Epithelial cell of prostate (primary cell): ENCODE results near the gene BCL2L13.
"Not testable (repeated sequence)": the region's sequence is repeated elsewhere in the genome, so short reads cannot be mapped to it uniquely, and the experiment has no call there.

Experiments
- DNase-seq: peaks from one replicate; pipeline ENCODE4 v3.0.0-alpha.2; 2011; ENCODE audit warnings: low read depth, low spot score
- H3K27ac ChIP-seq: fragments of 450-650 bp; 2 replicates; pipeline ENCODE4 v1.5.1; 2017; ENCODE audit warnings: mild to moderate bottlenecking

BCL2L13 gene

DNA sequence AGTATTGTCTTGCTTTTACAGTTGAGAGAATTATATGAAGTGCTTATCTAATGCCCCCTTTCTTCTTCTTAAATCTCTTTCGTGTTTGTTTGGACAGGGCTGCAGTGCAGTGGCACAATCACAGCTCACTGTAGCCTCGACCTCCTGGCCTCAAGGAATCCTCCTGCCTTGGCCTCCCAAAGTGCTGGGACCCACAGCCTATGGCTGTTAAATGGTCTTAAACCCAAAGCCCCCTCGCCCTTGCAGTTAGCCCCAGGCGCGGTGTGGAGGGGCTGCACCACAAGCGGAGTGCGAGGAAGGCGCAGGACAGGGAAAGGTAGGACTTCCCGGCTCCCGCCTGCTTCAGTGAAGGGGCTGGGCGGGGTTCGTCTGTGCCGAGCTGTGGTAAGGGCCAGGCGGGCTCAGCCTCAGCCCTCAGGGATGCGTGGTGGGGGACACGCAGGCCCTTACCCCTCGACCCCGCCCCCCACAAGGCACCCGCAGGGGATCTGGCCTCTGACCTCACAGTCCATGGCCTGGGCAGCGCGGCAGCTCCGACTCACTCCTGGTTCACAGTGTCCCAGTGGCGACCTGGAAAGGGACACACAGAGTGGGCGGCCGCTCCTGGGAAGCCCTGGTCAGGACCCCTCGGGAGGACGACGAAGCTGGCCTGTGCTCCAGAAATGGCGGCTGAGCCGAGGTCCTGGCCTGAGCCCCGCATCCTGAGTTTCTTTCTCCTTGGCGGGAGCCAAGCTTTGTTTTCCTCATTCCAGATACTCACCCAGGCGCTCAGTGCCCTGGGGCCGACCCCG lies 111.2 kb downstream of the BCL2L13 start:
- H3K27ac ChIP-seq = no peak overlapping the region
- DNase-seq = no peak

DNA sequence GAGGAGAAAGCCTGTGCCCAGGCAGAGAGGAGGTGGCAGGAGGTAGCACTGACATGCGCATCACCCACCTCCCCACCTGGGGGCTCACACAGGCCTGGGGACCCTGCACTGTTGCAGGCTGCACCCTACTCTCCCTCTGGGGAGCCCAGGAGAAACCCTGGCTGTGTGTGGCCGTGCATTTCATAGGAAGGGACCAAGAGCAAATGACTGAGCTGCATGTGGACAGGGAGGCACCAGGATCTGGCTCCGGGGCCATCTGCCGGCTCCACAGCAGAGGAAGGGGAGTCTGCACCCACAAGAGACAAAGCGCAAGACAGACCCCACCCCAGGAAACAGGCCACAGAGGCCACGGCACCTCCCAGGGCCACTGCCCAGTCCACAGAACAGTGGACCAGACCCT lies 113.0 kb downstream of the BCL2L13 start:
- no peak for DNase-seq
- no peak overlapping the region for H3K27ac ChIP-seq

DNA sequence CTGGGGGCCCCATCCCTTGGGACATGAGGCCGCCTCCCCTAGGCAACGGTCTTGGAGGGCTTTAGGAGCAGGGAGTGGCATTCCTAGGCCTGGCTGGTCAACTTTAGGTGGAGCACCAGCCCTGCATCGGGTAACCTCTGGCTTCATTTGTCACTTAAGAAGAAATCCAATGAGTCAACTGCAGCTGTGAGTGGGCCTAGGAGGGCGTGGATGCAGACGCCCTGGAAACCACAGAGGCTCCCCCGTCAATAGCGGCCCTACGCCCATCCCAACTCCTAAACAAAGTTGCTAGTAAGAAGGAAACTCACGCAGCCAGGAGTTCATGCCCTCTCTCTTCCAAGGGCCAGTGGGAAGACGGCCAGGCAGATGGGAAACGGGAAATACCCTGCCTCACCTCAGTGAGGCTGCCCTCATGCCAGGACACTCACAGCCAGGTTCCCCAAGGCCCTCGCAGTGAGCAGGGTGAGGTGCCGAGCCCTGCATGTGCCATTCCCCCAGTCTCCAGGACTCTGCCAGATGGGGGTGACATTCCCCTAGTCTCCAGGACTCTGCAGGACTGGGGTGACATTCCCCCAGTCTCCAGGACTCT lies 114.9 kb downstream of the BCL2L13 start:
- no peak overlapping the region for H3K27ac ChIP-seq
- DNase-seq = no peak

DNA sequence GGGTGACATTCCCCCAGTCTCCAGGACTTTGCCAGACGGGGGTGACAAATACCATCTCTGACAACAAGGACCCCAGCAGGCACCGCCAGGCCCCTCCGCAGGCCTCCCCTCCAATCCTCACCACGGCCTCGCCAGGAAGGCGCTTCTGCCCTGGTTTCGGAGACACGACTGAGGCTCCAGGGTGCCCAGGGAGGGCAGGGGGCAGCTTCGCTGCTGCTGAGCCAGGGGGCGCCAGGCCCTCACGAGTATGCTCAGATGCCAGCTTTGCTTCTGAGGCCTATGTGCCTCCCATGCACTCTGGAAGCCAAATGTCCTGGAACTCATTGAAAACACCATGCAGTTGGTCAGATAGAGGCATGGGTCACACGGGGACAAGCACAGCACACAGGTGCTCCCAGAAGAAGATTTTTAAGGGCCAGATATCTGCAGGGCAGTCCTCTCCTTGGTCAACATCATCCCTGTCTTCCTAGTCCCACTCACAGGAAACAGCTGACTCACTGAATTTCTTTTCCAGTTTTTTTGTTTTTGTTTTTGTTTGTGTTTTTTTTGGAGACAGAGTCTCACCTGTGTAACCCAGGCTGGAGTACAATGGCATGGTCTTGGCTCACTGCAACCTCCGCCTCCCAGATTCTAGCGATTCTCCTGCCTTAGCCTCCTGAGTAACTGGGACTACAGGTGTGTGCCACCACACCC lies 115.8 kb downstream of the BCL2L13 start:
- H3K27ac ChIP-seq = no peak overlapping the region
- DNase-seq = no peak

DNA sequence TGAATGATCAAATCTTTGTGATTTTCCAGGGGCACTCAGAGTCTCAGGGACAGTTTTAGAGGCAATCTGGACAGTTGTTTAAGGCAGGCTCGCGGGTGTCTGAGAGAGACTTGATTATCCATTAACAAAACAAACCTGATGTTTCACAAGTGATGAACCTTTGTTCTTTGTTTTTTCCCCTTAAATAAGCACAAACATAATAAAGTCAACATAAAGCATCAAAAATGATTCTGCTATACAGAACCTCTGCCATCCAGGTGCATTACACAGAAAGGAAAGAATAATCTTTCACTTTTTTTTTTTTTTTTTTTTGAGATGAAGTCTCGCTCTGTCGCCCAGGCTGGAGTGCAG lies 122.6 kb downstream of the BCL2L13 start:
- DNase-seq = no peak
- no peak overlapping the region for H3K27ac ChIP-seq

DNA sequence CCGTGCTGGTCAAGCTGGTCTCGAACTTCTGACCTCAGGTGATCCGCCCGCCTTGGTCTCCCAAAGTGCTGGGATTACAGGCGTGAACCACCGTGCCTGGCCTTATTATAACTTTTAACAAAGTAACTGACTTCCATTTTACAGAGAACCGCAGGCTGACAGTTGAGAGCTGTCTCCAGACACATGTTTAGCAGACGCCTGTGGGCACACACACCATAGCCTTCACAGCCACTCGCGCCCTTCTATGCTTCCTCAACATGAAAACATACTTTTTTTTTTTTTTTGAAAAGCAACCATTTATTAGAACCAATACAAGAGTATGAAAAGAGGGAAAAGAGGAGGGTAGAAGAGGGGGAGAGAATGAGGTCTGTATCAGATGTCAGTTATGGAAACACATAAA lies 124.9 kb downstream of the BCL2L13 start:
- DNase-seq, H3K27ac ChIP-seq: not testable (repeated sequence)

DNA sequence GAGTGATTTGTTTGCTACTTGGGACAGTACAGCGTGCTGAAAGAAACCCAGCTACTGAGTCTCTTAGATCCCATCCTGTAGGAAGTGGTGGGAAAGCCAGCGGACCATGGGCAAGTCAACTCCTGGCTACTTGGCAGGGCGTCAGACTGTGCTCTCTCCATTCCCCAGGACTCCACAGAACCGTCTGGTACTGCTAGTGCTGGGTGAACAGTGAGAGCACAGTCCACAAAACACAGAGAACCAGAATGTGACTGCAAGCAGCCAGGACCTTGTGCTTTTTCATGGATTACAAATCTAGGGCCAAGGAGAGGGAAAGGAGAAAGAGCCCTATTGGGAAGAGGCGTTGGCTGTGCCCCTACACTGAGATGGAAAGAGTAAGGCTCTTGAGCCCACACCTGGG lies 125.5 kb downstream of the BCL2L13 start:
- DNase-seq = no peak
- H3K27ac ChIP-seq = no peak overlapping the region

DNA sequence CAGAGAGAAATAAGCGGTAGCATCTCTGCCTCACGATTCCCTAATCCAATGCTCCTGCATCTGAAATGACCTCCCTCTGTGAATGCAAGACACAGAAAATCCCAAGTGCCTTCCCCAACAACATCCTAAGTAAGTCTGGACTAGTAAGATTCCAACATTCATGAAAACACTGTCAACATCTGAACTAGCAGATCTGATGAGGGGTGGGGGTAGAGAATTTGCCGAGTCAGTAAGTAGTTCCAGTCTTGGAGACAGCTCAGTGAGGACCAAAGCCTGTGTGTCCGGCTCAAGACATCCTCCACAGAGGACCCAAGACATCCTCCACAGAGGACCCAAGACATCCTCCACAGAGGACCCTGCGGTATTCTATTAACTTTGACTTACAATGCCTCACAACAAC lies 126.3 kb downstream of the BCL2L13 start:
- not testable (repeated sequence) for DNase-seq, H3K27ac ChIP-seq

DNA sequence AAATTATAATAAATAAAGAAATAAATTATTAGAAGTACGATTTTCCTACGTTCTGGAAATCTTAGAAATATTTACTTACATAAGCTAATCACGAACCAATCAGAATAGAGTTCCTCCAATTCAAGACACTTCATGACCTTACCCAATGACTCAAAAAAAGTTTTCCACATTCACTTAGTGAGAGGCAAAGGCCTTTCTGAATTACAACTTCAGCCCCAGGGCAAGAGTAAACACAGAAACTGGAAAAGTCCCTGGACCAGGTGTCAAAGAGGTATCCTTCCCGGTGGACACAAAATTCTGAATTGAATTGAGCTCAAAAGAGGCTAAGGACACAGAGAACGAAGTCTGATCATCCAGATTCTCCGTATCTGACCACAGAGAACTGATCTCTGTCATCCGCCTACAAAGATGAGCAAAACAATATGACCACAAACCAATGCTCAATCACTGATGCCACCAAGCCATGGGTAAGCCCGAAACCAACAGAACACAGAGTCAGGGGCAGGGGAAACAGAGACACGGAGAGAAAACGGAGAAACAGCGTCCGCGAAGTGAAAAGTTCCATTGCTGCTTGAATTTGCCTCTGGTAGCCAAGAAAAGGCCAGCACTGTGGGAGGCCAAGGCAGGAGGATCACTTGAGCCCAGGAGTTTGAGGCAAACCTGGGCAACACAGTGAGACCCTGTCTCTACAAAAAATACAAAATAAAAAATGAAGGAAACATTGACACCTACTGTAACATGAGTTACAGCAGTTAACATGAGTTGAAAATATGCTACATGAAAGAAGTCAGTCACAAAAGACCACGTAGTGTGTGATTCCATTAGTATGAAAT lies 128.9 kb downstream of the BCL2L13 start:
- H3K27ac ChIP-seq = no peak overlapping the region
- no peak for DNase-seq

DNA sequence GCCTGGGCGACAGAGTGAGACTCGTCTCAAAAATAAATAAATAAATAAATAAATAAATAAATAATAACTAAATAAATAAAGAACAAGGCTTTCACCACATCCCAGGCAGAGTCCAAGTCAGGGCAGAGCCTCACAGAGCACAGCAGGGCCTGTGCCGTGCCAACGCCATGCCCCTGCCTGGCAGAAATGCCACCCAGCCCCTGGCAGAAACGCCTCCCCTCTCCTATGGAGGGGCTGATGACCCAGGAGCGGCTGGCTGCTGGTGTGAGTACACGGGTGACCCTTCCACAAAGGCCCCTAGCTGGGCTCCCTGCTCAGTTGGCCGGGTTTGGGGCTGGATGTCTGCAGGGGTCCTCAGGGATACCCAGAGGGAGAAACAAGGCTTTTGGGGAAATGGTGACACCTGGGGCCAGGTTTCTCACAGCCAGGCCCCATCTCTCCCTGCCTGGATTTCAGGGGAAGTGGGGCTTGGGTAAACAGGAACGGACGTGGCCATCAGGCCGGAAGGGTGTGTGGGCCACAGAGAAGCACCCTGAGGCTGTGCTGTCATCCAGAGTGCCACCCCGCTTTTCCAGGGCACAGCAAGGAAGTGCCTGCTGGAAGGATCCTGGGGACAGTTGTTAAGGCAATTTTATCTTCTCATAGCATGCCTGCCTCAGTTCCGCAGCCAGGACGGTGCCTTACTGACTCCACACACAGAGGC lies 130.6 kb downstream of the BCL2L13 start:
- H3K27ac ChIP-seq = no peak overlapping the region

DNA sequence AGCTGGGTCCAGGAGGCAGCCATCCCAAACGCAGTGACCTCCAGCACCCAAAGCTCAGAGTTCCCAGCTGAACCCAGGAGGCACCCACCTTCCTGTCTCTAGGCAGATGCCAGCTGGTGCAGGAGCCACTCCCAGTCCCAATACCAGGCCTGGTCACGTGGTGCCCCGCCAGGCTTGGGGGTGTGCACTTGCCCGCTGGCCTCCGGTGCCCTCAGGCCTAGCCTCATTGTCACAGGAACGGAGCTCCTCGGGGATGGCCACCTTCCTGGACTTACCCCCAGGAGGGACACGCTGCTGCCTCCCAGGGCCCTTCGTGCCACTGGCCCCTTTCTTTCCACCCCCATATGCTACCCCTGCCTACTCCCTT lies 131.1 kb downstream of the BCL2L13 start:
- no peak overlapping the region for H3K27ac ChIP-seq
- no peak for DNase-seq

More for the DNA sequence above, 130.6 kb downstream of the BCL2L13 start:
- no peak for DNase-seq

DNA sequence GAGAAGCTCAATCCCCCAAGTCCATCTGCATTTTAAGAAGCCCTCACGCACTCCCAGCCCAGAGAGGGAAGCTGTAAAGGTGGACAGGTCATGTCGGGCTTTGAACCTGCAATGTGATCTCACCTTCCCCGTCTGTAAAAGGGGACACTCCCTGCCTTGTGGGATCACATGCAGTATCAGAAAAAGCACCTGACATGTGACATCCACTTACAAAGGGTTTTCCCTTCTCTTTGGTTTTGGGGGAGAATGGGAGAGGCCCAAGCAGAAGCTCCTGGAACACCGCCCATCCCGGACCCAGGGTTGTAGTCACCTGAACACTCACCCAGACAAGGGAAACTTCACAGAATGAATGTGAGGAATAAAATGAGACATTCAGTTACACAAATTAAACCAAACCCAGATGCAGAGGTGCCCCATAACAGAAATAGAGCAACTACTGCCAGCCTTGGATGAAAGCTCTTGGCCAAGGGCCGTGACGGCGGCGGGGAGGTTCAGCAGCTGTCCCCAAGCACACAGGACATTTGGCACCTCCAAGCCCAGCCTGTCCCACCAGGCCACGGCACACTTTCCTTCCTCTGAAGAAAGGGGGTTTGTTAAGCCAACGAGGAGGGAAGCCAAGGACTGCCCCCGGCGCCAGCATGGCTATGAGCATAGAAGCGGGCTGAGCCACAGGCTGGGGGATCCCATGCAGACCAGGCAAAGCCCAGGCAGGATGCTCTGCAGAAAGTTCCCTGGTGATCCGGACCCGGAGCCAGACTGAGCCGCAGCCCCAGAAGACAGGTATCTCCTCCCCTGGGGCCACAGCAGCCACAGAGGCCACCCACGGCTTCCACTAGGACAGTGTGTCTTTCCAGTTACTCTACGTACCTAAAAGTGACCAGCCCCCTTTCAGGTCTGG lies 131.9 kb downstream of the BCL2L13 start:
- H3K27ac ChIP-seq = no peak overlapping the region

DNA sequence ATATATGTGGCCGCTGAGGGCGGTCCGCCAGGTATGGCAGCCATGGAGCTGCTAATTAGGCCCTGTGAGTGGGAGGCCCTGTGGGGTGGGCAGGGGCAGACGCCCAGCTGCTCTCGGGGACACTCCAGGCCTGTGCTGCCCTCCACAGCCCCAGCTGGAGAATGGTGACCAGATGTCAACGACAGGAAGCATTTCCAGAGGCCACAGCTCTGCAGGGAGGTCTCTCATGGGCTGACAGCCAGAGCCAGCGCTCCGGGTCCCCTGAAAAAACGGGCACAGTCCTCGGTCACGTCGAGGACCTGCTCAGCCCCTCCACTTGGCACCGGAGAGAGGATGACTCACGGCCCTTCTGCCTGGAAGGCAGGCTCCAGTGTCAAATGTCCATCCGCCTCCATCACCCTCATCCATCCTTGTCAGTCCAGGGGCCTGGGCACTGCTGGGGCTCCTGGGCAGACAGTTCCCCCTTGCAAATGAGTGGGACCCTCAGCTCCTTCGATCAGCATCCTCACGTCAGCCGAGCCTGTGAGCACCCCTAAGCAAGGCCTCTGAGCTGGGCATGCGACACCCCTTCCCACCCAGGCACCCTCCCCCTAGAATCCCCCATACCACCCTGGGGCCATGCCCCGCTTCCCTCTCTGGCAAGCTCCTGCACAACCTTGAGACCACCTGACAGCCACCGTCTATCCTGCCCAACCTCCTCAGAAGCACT lies 133.8 kb downstream of the BCL2L13 start:
- H3K27ac ChIP-seq = no peak overlapping the region
- no peak for DNase-seq

More for the DNA sequence above, 131.9 kb downstream of the BCL2L13 start:
- no peak for DNase-seq

DNA sequence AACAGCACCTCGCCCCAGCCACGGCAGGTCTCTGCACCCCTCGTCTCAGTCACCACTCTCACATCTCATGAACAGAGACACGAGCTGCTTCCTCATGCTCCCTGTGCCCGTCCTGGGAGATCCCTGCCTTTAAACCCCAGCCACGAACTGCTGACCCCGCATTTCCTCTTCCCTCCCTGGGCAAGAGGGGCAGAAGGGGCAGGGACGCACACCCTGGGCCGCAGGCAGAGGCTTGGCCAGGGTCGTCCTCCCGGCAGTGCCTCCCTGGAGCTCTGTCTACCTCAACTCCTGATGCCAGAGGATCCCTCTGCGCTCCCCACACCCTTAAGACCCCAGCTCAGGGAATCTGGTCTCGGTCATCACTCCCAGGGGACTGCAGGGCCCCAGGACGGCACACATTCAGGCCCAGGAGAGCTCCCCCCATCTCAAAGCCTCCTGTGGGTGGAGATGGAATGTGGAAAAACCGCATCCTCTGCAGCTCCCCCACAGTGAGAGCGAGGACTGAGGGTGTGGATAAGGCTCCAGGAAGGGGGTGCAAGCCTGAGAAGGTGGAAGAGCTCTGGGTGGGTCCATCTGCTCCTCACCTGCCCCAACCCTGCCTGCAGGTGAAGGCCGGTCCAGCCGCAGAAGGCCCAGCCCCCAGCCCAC lies 134.5 kb downstream of the BCL2L13 start:
- no peak for DNase-seq
- H3K27ac ChIP-seq = no peak overlapping the region

DNA sequence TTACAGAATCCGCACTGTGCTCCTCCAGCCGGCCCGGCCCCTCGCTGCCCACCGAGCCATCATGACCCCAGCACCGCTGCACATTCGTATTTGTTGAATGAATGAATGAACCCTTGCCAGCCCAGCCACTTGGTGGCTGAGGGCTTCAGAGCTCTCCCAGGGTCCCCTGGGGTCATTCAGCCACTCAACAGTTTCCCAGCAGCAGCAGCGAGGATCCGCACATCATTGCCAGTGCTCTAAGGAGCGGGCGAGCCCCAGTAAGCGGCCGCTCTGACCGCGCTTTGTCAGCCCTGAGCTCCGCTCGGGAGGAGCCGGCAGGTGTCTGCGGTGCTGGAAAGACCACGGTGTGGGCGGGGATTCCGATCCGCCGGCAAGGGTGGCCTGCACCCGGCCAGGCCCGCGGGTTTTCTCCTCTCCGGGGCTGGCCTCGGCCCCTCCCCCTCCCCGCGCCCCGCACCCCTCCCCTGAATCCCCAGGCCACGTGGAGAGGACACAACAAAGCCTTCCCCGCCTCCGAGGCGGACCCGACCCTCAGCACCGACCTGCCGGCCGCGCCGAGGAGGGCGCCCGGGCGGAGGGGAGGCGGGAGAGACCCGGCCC lies 135.1 kb downstream of the BCL2L13 start:
- no peak for DNase-seq
- no peak overlapping the region for H3K27ac ChIP-seq

DNA sequence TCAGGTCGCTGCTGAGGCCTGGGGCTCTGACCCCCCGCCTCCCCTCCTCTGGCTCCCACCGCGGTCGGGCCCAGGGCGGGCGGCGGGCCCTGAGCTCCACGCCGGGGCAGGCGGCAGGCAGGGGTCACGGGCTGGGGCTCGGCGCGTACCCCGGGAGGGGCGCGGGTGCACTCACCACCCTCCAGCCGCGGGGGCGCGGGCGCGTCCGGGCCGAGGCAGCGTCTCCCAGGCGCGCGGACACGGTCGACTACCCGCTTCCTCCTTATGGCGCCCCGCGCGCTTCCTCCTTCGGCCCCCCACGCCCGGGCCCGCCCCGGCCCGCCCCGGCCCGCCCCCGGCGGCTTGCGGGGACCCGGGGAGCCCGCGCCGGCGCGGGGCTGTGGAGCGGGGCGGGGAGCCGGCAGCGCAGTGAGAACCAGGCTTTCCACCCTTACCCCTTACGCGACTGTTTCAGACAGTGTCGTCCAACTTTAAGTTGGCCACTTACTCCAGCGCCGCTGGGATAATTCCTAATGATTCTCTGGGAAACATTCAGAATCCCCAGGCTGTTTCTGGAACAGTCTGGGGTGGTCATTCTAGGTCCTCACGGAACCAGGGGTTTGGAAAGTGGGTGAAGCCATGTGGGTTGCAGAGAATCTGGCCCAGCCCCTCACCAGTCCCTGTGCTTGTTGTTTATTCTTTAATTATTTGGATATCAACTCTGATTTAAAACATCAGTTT lies 135.8 kb downstream of the BCL2L13 start, which contains the start of gene BID:
TSS of gene BID (minus strand) at position 264 of the 720 bp plus-strand sequence. CDS start 24,353 bp downstream, outside the sequence.
- no peak within 1 kb of the TSS for H3K27ac ChIP-seq
- DNase-seq = no peak
